Left colon (tissue), 2 donors: Measurements from ENCODE around the gene POMGNT2. TPM values are rescaled to one million over a fixed set of nuclear protein-coding genes. Genes with fewer than 3 reads are reported as not detected.
"Not testable (repeated sequence)": the region's sequence is repeated elsewhere in the genome, so short reads cannot be mapped to it uniquely, and the experiment has no call there.

Experiments
- ATAC-seq: fragments of 200-7000 bp; cut with Tn5 transposase; one replicate; pipeline ENCODE4 v1.9.1; 2020; ENCODE audit warnings: mild to moderate bottlenecking, moderate library complexity
- DNase-seq, 2 donors: peaks; one replicate each; pipeline ENCODE4 v3.0.0-alpha.2; 2020
- intact Hi-C, 2 donors: fragments of 100-400 bp; cut with DNase I in 1 of 2; cut with micrococcal nuclease in 1 of 2; formaldehyde crosslinking; loops; one replicate each; pipeline versions ENCODE4 v1.11.2 to v1.14.0; 2022; cut with DNase I, micrococcal nuclease
- total RNA-seq, 2 donors: library from RNA; stranded (reverse); fragmentation: NEBNext Ultra II Directional; extraction: Animal tissue kit (Norgen Biotek cat#: 25700); gene quantifications; one replicate each; pipeline ENCODE4 v1.2.1, GENCODE V29; 2021
- donor health status: DM: no; HTN: no; CAD: no.
- donor health status: DM: yes; HTN: yes; CAD: no.

The POMGNT2 gene
- total RNA-seq, 2 donors from 2014 or later = 3.7 to 5.1 TPM

- DNase-seq = no peak
- intact Hi-C loops = no loop called here
- no peak for ATAC-seq
Measured at GRCh38 chr3:43080726-43081568, 24.9 kb downstream of the POMGNT2 start.

GRCh38 chr3:43079536-43080332, 26.1 kb downstream of the POMGNT2 start:
- intact Hi-C loops = no loop called here
- DNase-seq = no peak
- no peak for ATAC-seq

GRCh38 chr3:43077707-43078106, 28.2 kb downstream of the POMGNT2 start:
- ATAC-seq (no peak), DNase-seq (no peak)
- intact Hi-C loops = no loop called here

GRCh38 chr3:43077261-43077660, 28.6 kb downstream of the POMGNT2 start:
- intact Hi-C loops = no loop called here
- no peak for ATAC-seq
- DNase-seq = no peak

- DNase-seq (no peak), ATAC-seq (no peak)
- intact Hi-C loops = no loop called here
Measured at GRCh38 chr3:43076857-43077256, 29.0 kb downstream of the POMGNT2 start.

- DNase-seq = no peak
- no peak for ATAC-seq
- intact Hi-C loops = no loop called here
Measured at GRCh38 chr3:43075904-43076661, 29.8 kb downstream of the POMGNT2 start.

GRCh38 chr3:43074901-43075689, 30.8 kb downstream of the POMGNT2 start:
- DNase-seq = no peak
- intact Hi-C loops = no loop called here
- ATAC-seq = no peak

GRCh38 chr3:43074482-43074881, 31.4 kb downstream of the POMGNT2 start:
- intact Hi-C loops = no loop called here
- no peak for ATAC-seq
- no peak for DNase-seq

GRCh38 chr3:43073836-43074220, 32.1 kb downstream of the POMGNT2 start:
- DNase-seq (no peak), ATAC-seq (no peak)
- intact Hi-C loops = no loop called here

GRCh38 chr3:43073116-43073835, 32.6 kb downstream of the POMGNT2 start:
- intact Hi-C loops = no loop called here
- DNase-seq (no peak), ATAC-seq (no peak)

- DNase-seq = no peak
- intact Hi-C loops = no loop called here
- no peak for ATAC-seq
Measured at GRCh38 chr3:43072361-43072760, 33.5 kb downstream of the POMGNT2 start.

GRCh38 chr3:43071313-43071893, 34.5 kb downstream of the POMGNT2 start:
- ATAC-seq (no peak), DNase-seq (no peak)
- intact Hi-C loops = no loop called here

GRCh38 chr3:43070670-43071069, 35.2 kb downstream of the POMGNT2 start:
- ATAC-seq, DNase-seq, intact Hi-C loops: not testable (repeated sequence)

- ATAC-seq (no peak), DNase-seq (no peak)
- intact Hi-C loops = no loop called here
Measured at GRCh38 chr3:43063114-43063513, 42.8 kb downstream of the POMGNT2 start.

- intact Hi-C loops = no loop called here
- DNase-seq (no peak), ATAC-seq (no peak)
Measured at GRCh38 chr3:43062564-43063040, 43.3 kb downstream of the POMGNT2 start.

- ATAC-seq = no peak
- DNase-seq = no peak
- intact Hi-C loops = no loop called here
Measured at GRCh38 chr3:43062040-43062563, 43.8 kb downstream of the POMGNT2 start.

- no peak for ATAC-seq
- DNase-seq = no peak
- intact Hi-C loops = no loop called here
Measured at GRCh38 chr3:43061101-43061895, 44.6 kb downstream of the POMGNT2 start.
